K562 (cell line): Measurements from ENCODE around the gene NINJ1. TPM values are rescaled to one million over a fixed set of nuclear protein-coding genes. Genes with fewer than 3 reads are reported as not detected.

Experiments used
- CREB3 ChIP-seq: fragments of 450-650 bp; conservative IDR thresholded peaks from 2 replicates; pipeline ENCODE4 v1.6.1; 2016; ENCODE audit warnings: missing genetic modification characterization, low read depth, mild to moderate bottlenecking, missing compliant biosample characterization, moderate library complexity
- CREB5 ChIP-seq: fragments of 250-450 bp; sonication (Bioruptor Pico); IDR thresholded peaks from 2 replicates; pipeline ENCODE4 v1.5.0; 2020; ENCODE audit warnings: mild to moderate bottlenecking
- DIDO1 ChIP-seq: fragments of 450-650 bp; IDR thresholded peaks from 2 replicates; pipeline ENCODE4 v1.6.1; 2016; ENCODE audit warnings: low read depth, missing biosample characterization, missing genetic modification characterization
- HCFC1 ChIP-seq: IDR thresholded peaks from 2 replicates; pipeline ENCODE4 v1.6.1; 2012; ENCODE audit warnings: low read depth, low read length, improper control_type of control experiment
- KHSRP ChIP-seq: fragments of 450-650 bp; IDR thresholded peaks from 2 replicates; pipeline ENCODE4 v1.6.1; 2017
- KLF16 ChIP-seq: IDR thresholded peaks from 2 replicates; pipeline ENCODE4 v1.6.1; 2016; ENCODE audit warnings: antibody characterized with exemption
- MCM5 ChIP-seq: fragments of 450-650 bp; IDR thresholded peaks from 2 replicates; pipeline ENCODE4 v1.6.1; 2016; ENCODE audit warnings: low read depth
- MITF ChIP-seq: IDR thresholded peaks from 2 replicates; pipeline ENCODE4 v1.6.1; 2014; ENCODE audit warnings: antibody characterized with exemption
- NCOR1 ChIP-seq: fragments of 450-650 bp; IDR thresholded peaks from 2 replicates; pipeline ENCODE4 v1.6.1; 2016; ENCODE audit warnings: mild to moderate bottlenecking, moderate library complexity
- NR2C1 ChIP-seq, 2 experiments: fragments of 450-650 bp; IDR thresholded peaks; 2 replicates each; pipeline ENCODE4 v1.6.1; 2017; ENCODE audit warnings: mild to moderate bottlenecking in 2 of 2, antibody characterized with exemption in 1 of 2, inconsistent platforms in 1 of 2, missing compliant biosample characterization in 1 of 2, missing genetic modification characterization in 1 of 2
- PYGO2 ChIP-seq: fragments of 450-650 bp; IDR thresholded peaks from 2 replicates; pipeline ENCODE4 v1.6.1; 2016; ENCODE audit warnings: mild to moderate bottlenecking, missing genetic modification characterization, moderate library complexity, missing compliant biosample characterization
- RBM25 ChIP-seq: fragments of 200-400 bp; formaldehyde crosslinking; IDR thresholded peaks from 2 replicates; pipeline ENCODE4 v1.6.1; 2018; ENCODE audit warnings: low read length, low read depth, moderate library complexity; ENCODE audit not compliant: severe bottlenecking
- SIRT6 ChIP-seq: IDR thresholded peaks from one replicate; pipeline ENCODE4 v1.6.1; 2012; ENCODE audit warnings: low read depth, mild to moderate bottlenecking, control low read depth, inconsistent platforms, low read length, moderate library complexity
- SRSF3 ChIP-seq: fragments of 200-400 bp; formaldehyde crosslinking; IDR thresholded peaks from 2 replicates; pipeline ENCODE4 v1.6.1; 2016; ENCODE audit warnings: mild to moderate bottlenecking, low read length, moderate library complexity; ENCODE audit not compliant: insufficient read depth
- TAF1 ChIP-seq: IDR thresholded peaks from 2 replicates; pipeline ENCODE4 v1.6.1; 2011; ENCODE audit warnings: mild to moderate bottlenecking, low read length, moderate library complexity; ENCODE audit not compliant: insufficient read depth, control insufficient read depth, severe bottlenecking; ENCODE audit errors: extremely low read depth
- TEAD2 ChIP-seq: fragments of 450-650 bp; IDR thresholded peaks from 2 replicates; pipeline ENCODE4 v1.6.1; 2016; ENCODE audit warnings: missing genetic modification characterization, control low read depth, missing compliant biosample characterization
- UBTF ChIP-seq, 2 experiments: IDR thresholded peaks; 2 replicates each; pipeline ENCODE4 v1.6.1; 2012; ENCODE audit warnings: improper control_type of control experiment in 2 of 2, low read depth in 2 of 2, low read length in 2 of 2, borderline replicate concordance in 1 of 2
- ZC3H4 ChIP-seq: sonication (generic); formaldehyde crosslinking; IDR thresholded peaks from 2 replicates; pipeline ENCODE4 v1.9.0; 2021; ENCODE audit warnings: missing genetic modification reagents, borderline replicate concordance
- ZFP91 ChIP-seq: sonication (generic); formaldehyde crosslinking; IDR thresholded peaks from 2 replicates; pipeline ENCODE4 v1.8.0; 2022; ENCODE audit warnings: mild to moderate bottlenecking, missing genetic modification reagents
- ZNF57 ChIP-seq: fragments of 450-650 bp; formaldehyde crosslinking; IDR thresholded peaks from 2 replicates; pipeline ENCODE4 v1.4.0; 2020; ENCODE audit warnings: mild to moderate bottlenecking, moderate library complexity
- ZNF644 ChIP-seq: fragments of 200-800 bp; sonication (Bioruptor generic); IDR thresholded peaks from 2 replicates; pipeline ENCODE4 v1.6.1; 2016; ENCODE audit warnings: low read depth, missing genetic modification characterization, missing compliant biosample characterization
- polyA plus RNA-seq, 8 experiments: library from polyadenylated mRNA; depleted of rRNA in 4 of 8; stranded (reverse) in 5 of 8; unstranded in 3 of 8; fragments of >200 nt; fragmentation: Nextera tagmentation in 2 of 8; fragmentation: Illumina TruSeq in 1 of 8; extraction: Ambion mirVana in 2 of 8; extraction: Trizol in 1 of 8; gene quantifications; 2 replicates each; pipeline versions ENCODE4 v1.2.1 to v1.2.3, GENCODE V29; 2011 to 2014; ENCODE audit warnings: inconsistent platforms in 1 of 8, missing spikeins in 1 of 8
- total RNA-seq, 7 experiments: library from RNA; depleted of rRNA in 6 of 7; stranded (reverse); fragments of >200 nt in 6 of 7; fragmentation: Illumina TruSeq in 2 of 7; extraction: Trizol in 2 of 7; gene quantifications; 2 replicates each; pipeline versions ENCODE4 v1.2.1 to v1.2.3, GENCODE V29; 2011 to 2021; ENCODE audit warnings: low replicate concordance in 1 of 7

NINJ1 gene
- total and polyA plus RNA-seq, 9 of the 15 experiments (the other 6 are each of a cell fraction or from before 2014, with no cell fraction given), result 0.13 to 8.4 (median 4.9) TPM

GRCh38 chr9:93076792-93077128, 57.3 kb downstream of the NINJ1 start (continued):
- no peak for TF ChIP-seq SRSF3
- no peak for TF ChIP-seq TAF1
- no peak for TF ChIP-seq SIRT6
- no peak for TF ChIP-seq ZNF644 (tag)
- TF ChIP-seq UBTF (IDR thresholded peaks at IDR 0.05; ENCODE audit: borderline replicate concordance in 1 of 2, low read depth in 2 of 2, low read length in 2 of 2), result no peak
- TF ChIP-seq CREB3, result 0 out of 2 replicates have a peak, but pooled peaks have one; percentile 22
- TF ChIP-seq KHSRP, result no peak
- TF ChIP-seq HCFC1, result peak; percentile 65
- TF ChIP-seq KLF16, result no peak
- no peak for TF ChIP-seq ZC3H4 (CRISPR knock-in tag)
- no peak for TF ChIP-seq ZNF57
- TF ChIP-seq TEAD2, result no peak
- TF ChIP-seq PYGO2, result no peak
- TF ChIP-seq DIDO1 (tag), result no peak
- TF ChIP-seq MITF, result no peak
- no peak for TF ChIP-seq MCM5
- TF ChIP-seq CREB5, result no peak
- no peak for TF ChIP-seq RBM25
- no peak for TF ChIP-seq NCOR1
- TF ChIP-seq ZFP91 (CRISPR knock-in tag), result no peak
- no peak for TF ChIP-seq NR2C1 (IDR thresholded peaks at IDR 0.05)
- 0 out of 2 replicates have a peak, but pooled peaks have one; percentile 17 for TF ChIP-seq NR2C1 (tag; IDR thresholded peaks at IDR 0.05)
